HCT116 (cell line): ENCODE data around the gene DNAH7. TPM values are rescaled to one million over a fixed set of nuclear protein-coding genes. Genes with fewer than 3 reads are reported as not detected.
A peak's percentile ranks its signal among the peaks of the same experiment; 100 is the strongest.

Experiments used
- ATAC-seq: fragments of 200-7000 bp; cut with Tn5 transposase; 2 replicates; pipeline ENCODE4 v1.9.1; 2020; ENCODE audit warnings: mild to moderate bottlenecking, moderate library complexity
- BruUV-seq: library from RNA; stranded (reverse); fragments of 400-500 nt; replicated peaks from 2 replicates; lab custom pipeline; 2021; lab: Mats Ljungman, UMichigan
- CTCF ChIA-PET: fragments of 300-600 bp; sonication (Branson Sonifier 250); formaldehyde crosslinking; loops from one replicate; lab custom pipeline; 2021; ENCODE audit warnings: antibody characterized with exemption; lab: Charles Lee
- POLR2A ChIA-PET: fragments of 300-600, 350-600 bp; sonication (Branson Sonifier 250); formaldehyde crosslinking; loops from one replicate; lab custom pipeline; 2021; ENCODE audit warnings: antibody characterized with exemption; lab: Charles Lee
- RAD21 ChIA-PET, 2 experiments: fragments of 300-600 bp; sonication (Branson Sonifier 250); formaldehyde crosslinking; loops; one replicate each; lab custom pipeline; 2023; ENCODE audit warnings: low total read pairs in 2 of 2; ENCODE audit not compliant: uncharacterized antibody in 2 of 2, unreplicated experiment in 2 of 2, low non-redundant PET in 1 of 2; lab: Charles Lee
- DNase-seq: peaks from one replicate; pipeline ENCODE4 v3.0.0-alpha.2; 2010; ENCODE audit warnings: low read depth, low spot score
- H2AFZ ChIP-seq: fragments of 200-600 bp; shearing (Covaris generic), sonication (generic); 2 replicates; pipeline ENCODE4 v1.6.1; 2017; ENCODE audit warnings: low read depth, mixed run types, mixed read lengths, antibody characterized with exemption, low read length; ENCODE audit not compliant: poor library complexity, severe bottlenecking
- H3K27ac ChIP-seq: 2 replicates; pipeline ENCODE4 v1.5.1; 2012; ENCODE audit warnings: low read depth, low read length
- H3K27me3 ChIP-seq: fragments of 200-600 bp; sonication (generic); 2 replicates; pipeline ENCODE4 v1.6.1; 2016; ENCODE audit warnings: mixed run types, low read length, mixed read lengths; ENCODE audit not compliant: insufficient read depth
- H3K36me3 ChIP-seq, 2 experiments: fragments of 200-500 bp in 1 of 2; fragments of 200-600 bp in 1 of 2; sonication (Bioruptor generic) in 1 of 2; sonication (generic) in 1 of 2; 2 replicates each; pipeline versions ENCODE4 v1.5.1 to v1.6.1; 2014 to 2016; ENCODE audit warnings: low read length in 2 of 2, inconsistent platforms in 1 of 2, mixed read lengths in 1 of 2, mixed run types in 1 of 2; ENCODE audit not compliant: insufficient read depth in 2 of 2, control insufficient read depth in 1 of 2
- H3K4me1 ChIP-seq, 2 experiments: fragments of 200-600 bp in 1 of 2; sonication (generic) in 1 of 2; 2 replicates each; pipeline versions ENCODE4 v1.5.1 to v1.6.1; 2012 to 2017; ENCODE audit warnings: low read length in 2 of 2, inconsistent platforms in 1 of 2, mild to moderate bottlenecking in 1 of 2, mixed read lengths in 1 of 2, mixed run types in 1 of 2, moderate library complexity in 1 of 2; ENCODE audit not compliant: insufficient read depth in 2 of 2, control insufficient read depth in 1 of 2
- H3K4me2 ChIP-seq: fragments of 200-600 bp; sonication (generic); 2 replicates; pipeline ENCODE4 v1.6.1; 2017; ENCODE audit warnings: mixed run types, low read length, mixed read lengths
- H3K4me3 ChIP-seq, 2 experiments: fragments of 200-600 bp in 1 of 2; sonication (generic) in 1 of 2; replicated peaks in 1 of 2; 2 replicates each; pipeline ENCODE4 v1.5.1; 2011 to 2016; ENCODE audit warnings: low read length in 2 of 2, control low read depth in 1 of 2, low read depth in 1 of 2, mild to moderate bottlenecking in 1 of 2, mixed read lengths in 1 of 2, mixed run types in 1 of 2
- H3K79me2 ChIP-seq: fragments of 200-600 bp; sonication (generic); 2 replicates; pipeline ENCODE4 v1.6.1; 2017; ENCODE audit warnings: mild to moderate bottlenecking, mixed run types, low read length, moderate library complexity, mixed read lengths; ENCODE audit not compliant: insufficient read depth
- H3K9ac ChIP-seq: fragments of 200-600 bp; sonication (generic); 2 replicates; pipeline ENCODE4 v1.6.1; 2016; ENCODE audit warnings: low read length, mixed read lengths
- H3K9me2 ChIP-seq: fragments of 200-600 bp; sonication (generic), shearing (Covaris generic); 2 replicates; pipeline ENCODE4 v1.6.1; 2017; ENCODE audit warnings: mixed run types, mild to moderate bottlenecking, moderate library complexity; ENCODE audit not compliant: insufficient read depth
- H3K9me3 ChIP-seq, 2 experiments: fragments of 200-500 bp in 1 of 2; fragments of 200-600 bp in 1 of 2; sonication (Bioruptor generic) in 1 of 2; sonication (generic) in 1 of 2; 2 replicates each; pipeline ENCODE4 v1.6.1; 2014 to 2017; ENCODE audit warnings: low read length in 2 of 2, mixed read lengths in 2 of 2, inconsistent platforms in 1 of 2, low read depth in 1 of 2, mild to moderate bottlenecking in 1 of 2, mixed run types in 1 of 2, moderate library complexity in 1 of 2; ENCODE audit not compliant: control insufficient read depth in 1 of 2, insufficient read depth in 1 of 2
- H4K20me1 ChIP-seq: fragments of 200-600 bp; sonication (generic), shearing (Covaris generic); 2 replicates; pipeline ENCODE4 v1.6.1; 2017; ENCODE audit warnings: mixed run types, mild to moderate bottlenecking, moderate library complexity; ENCODE audit not compliant: insufficient read depth
- EGR1 ChIP-seq: IDR thresholded peaks from 2 replicates; pipeline ENCODE4 v1.6.1; 2012; ENCODE audit warnings: low read depth
- ELF1 ChIP-seq: IDR thresholded peaks from 2 replicates; pipeline ENCODE4 v1.6.1; 2012; ENCODE audit warnings: low read depth, borderline replicate concordance
- EZH2 ChIP-seq: fragments of 200-600 bp; sonication (generic); IDR thresholded peaks from 2 replicates; pipeline ENCODE4 v1.6.1; 2017; ENCODE audit warnings: antibody characterized with exemption, mixed run types
- REST ChIP-seq: IDR thresholded peaks from 2 replicates; pipeline ENCODE4 v1.6.1; 2012; ENCODE audit warnings: low read depth
- YY1 ChIP-seq: IDR thresholded peaks from 2 replicates; pipeline ENCODE4 v1.6.1; 2011; ENCODE audit warnings: low read length, low read depth, moderate library complexity, mild to moderate bottlenecking; ENCODE audit not compliant: insufficient replicate concordance; ENCODE audit errors: extremely low read depth
- ZFX ChIP-seq: fragments of 450-650 bp; IDR thresholded peaks from 2 replicates; pipeline ENCODE4 v1.6.1; 2017
- ZNF274 ChIP-seq: fragments of 200-500 bp; sonication (Bioruptor generic); IDR thresholded peaks from 2 replicates; pipeline ENCODE4 v1.6.1; 2014; ENCODE audit warnings: mild to moderate bottlenecking, low read depth, low read length, inconsistent platforms
- intact Hi-C: fragments of 100-400 bp; cut with micrococcal nuclease; formaldehyde crosslinking; loops from 2 replicates; pipeline ENCODE4 v1.10.0; 2022
- total RNA-seq: library from RNA; stranded (reverse); gene quantifications from one replicate; pipeline ENCODE4 v1.2.1, GENCODE V29; 2021; ENCODE audit not compliant: unreplicated experiment
- TF ChIP-seq, protein P1 (sequence below), 3 experiments: fragments of 200-600 bp in 1 of 3; sonication (generic) in 1 of 3; IDR thresholded peaks in 2 of 3; conservative IDR thresholded peaks in 1 of 3; 2 replicates each; pipeline ENCODE4 v1.5.1; 2012 to 2017; ENCODE audit warnings: low read depth in 2 of 3, low read length in 2 of 3, antibody characterized with exemption in 1 of 3, borderline replicate concordance in 1 of 3, control low read depth in 1 of 3, mild to moderate bottlenecking in 1 of 3, mixed read lengths in 1 of 3, mixed run types in 1 of 3, moderate library complexity in 1 of 3; ENCODE audit not compliant: insufficient read depth in 1 of 3
- TF ChIP-seq, protein P2 (sequence below): IDR thresholded peaks from 2 replicates; pipeline ENCODE4 v1.6.1; 2012

Gene DNAH7
- total RNA-seq, 1 experiment from 2014 or later, result not detected

- Histone ChIP-seq H3K4me1 (no peaks in the 10 kb centered on the region), H3K9me2 (no peaks in the 10 kb centered on the region), H3K4me3 (no peak overlapping the region), H3K36me3 (no peaks in the 10 kb centered on the region), H3K27ac (no peak overlapping the region), H2AFZ (peak overlapping the region; percentile 15), H3K9me3 (no peaks in the 10 kb centered on the region), H3K9ac (no peak overlapping the region), H3K27me3 (no peaks in the 10 kb centered on the region), H3K4me2 (no peak overlapping the region), H3K79me2 (no peaks in the 10 kb centered on the region), H4K20me1 (no peaks in the 10 kb centered on the region)
- BruUV-seq, result no TSS peak
- ChIA-PET RAD21 (no interaction called here), POLR2A (no interaction called here), CTCF (no interaction called here)
- TF ChIP-seq, protein P1, sequence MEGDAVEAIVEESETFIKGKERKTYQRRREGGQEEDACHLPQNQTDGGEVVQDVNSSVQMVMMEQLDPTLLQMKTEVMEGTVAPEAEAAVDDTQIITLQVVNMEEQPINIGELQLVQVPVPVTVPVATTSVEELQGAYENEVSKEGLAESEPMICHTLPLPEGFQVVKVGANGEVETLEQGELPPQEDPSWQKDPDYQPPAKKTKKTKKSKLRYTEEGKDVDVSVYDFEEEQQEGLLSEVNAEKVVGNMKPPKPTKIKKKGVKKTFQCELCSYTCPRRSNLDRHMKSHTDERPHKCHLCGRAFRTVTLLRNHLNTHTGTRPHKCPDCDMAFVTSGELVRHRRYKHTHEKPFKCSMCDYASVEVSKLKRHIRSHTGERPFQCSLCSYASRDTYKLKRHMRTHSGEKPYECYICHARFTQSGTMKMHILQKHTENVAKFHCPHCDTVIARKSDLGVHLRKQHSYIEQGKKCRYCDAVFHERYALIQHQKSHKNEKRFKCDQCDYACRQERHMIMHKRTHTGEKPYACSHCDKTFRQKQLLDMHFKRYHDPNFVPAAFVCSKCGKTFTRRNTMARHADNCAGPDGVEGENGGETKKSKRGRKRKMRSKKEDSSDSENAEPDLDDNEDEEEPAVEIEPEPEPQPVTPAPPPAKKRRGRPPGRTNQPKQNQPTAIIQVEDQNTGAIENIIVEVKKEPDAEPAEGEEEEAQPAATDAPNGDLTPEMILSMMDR (IDR thresholded peaks at IDR 0.05 in 2 of 3, conservative IDR thresholded peaks at IDR 0.05 in 1 of 3; ENCODE audit: borderline replicate concordance in 1 of 3, insufficient read depth in 1 of 3, low read depth in 2 of 3, low read length in 2 of 3), result no peak
- TF ChIP-seq, protein P2, sequence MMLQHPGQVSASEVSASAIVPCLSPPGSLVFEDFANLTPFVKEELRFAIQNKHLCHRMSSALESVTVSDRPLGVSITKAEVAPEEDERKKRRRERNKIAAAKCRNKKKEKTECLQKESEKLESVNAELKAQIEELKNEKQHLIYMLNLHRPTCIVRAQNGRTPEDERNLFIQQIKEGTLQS, result no peak
- TF ChIP-seq YY1, result no peak
- DNase-seq, result no peak
- ATAC-seq, result no peak
- intact Hi-C loops, result no loop called here
These were observed 134.2 kb downstream of the DNAH7 start for GRCh38 chr2:195934484-195934883.

DNA sequence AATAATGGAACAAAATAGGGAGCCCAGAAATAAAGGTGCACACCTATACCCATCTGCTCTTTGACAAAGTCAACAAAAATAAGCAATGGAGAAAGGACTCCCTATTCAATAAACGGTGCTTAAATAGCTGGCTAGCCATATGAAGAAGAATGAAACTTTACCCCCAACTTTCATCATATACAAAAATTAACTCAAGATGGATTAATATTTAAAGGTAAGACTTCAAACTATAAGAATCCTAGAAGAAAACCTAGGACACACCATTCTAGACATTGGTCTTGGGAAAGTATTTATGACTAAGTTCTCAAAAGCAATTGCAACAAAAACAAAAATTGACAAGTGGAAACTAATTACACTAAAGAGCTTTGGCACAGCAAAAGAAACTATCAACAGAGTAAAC is 139.1 kb downstream of the DNAH7 start:
- ChIA-PET POLR2A (no interaction called here), CTCF (no interaction called here), RAD21 (no interaction called here)
- Histone ChIP-seq H3K4me1 (no peaks in the 10 kb centered on the region), H3K4me2 (no peak overlapping the region), H4K20me1 (no peaks in the 10 kb centered on the region), H3K9me3 (no peaks in the 10 kb centered on the region), H3K79me2 (no peaks in the 10 kb centered on the region), H3K9me2 (no peaks in the 10 kb centered on the region), H3K4me3 (no peak overlapping the region), H3K9ac (no peak overlapping the region), H3K36me3 (no peaks in the 10 kb centered on the region)
- intact Hi-C loops, result no loop called here
- ATAC-seq (no peak), DNase-seq (no peak)
- BruUV-seq, result no TSS peak
- TF ChIP-seq, protein P1 (IDR thresholded peaks at IDR 0.05 in 2 of 3, conservative IDR thresholded peaks at IDR 0.05 in 1 of 3; ENCODE audit: borderline replicate concordance in 1 of 3, insufficient read depth in 1 of 3, low read depth in 2 of 3, low read length in 2 of 3), result no peak
- no peak for TF ChIP-seq EGR1
- TF ChIP-seq ELF1, result no peak
- TF ChIP-seq ZFX, result no peak
- no peak for TF ChIP-seq EZH2
- no peak for TF ChIP-seq ZNF274
- TF ChIP-seq YY1, result no peak
- TF ChIP-seq REST, result no peak
- TF ChIP-seq, all 23 proteins: peak for 0
- no peak overlapping the region for H3K27ac ChIP-seq
- H3K27me3 ChIP-seq, result no peaks in the 10 kb centered on the region
- no peak overlapping the region for H2AFZ ChIP-seq
